GM21515 (cell line): ENCODE results near the gene ACTG2.
"Not testable (repeated sequence)": the region's sequence is repeated elsewhere in the genome, so short reads cannot be mapped to it uniquely, and the experiment has no call there.

Experiments used
- ATAC-seq: cut with Tn5 transposase; IDR thresholded peaks from one replicate; pipeline ENCODE4 v1.9.1; 2021; ENCODE audit not compliant: unreplicated experiment

Gene ACTG2

DNA sequence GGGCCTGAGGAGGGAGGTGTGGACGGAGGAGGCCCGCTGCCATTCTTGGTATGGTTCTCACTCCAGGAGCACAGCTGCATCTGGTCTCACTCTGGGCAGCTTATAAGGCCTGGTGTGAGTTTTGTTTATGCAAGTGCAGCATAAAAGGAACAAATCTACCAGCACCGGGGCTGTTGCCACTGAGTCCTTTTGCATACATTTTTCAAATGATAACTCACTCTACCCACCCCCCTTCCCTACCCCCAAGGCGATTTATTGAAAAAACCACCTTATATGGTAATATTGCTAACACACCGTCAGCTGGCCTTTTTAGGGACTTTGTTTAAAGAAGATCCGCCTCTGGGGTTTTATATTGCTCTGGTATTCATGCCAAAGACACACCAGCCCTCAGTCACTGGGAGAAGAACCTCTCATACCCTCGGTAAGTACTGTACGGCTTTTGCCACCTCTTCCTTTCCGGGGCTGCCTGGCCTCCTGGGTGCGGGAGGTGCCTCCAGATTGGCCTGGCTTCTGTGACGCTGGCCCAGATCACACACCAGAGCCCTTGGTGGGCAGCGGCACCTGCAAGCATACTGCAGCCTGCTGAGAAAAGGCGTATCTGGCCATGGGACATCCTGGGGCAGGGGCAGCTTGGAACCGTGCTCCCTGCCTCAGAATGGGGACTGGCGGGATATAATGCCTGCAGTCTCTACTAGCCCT, at the start of gene ACTG2:
ACTG2 (plus strand) TSS at position 378 of the 699 bp plus-strand sequence. CDS start 8,304 bp downstream, outside the sequence.
- no peak for ATAC-seq

DNA sequence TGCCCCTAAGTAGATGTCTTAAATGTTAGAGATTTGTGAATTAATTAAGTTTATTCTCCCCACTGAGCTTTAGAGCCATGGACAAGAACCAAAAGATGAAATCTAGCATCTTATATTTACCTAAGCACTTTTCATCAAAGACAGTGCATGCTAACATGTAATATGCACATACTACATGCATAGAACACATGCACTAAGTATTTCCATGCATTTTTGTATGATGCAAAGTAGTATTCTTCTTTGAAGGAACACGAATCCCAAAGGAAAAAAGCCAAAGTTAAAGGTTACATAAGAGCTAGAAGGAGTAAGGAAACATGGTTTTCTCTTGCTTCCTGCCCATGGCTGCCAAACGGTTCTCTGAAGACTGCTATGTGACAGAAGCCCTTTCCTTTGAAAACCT, 48.7 kb upstream of the ACTG2 start:
- no peak for ATAC-seq

DNA sequence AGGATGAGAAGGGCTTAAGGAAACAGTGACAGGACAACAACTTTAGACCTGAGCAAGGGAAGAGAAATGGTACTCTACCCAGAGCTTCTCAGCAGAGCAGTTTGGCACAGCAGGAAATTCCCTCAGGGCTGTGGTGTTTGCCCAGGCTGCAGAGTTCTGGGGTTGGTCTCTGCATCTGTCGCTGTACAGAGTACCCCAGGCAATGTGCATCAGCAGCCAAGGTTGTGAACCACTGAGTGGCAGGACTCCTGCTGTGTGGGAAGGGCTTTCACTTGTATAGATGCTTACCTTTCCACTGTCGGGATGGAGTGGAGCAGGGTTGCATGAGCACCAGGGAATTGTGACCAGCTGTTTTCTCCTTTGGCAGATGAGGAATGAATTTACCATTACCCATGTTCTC, 42.8 kb upstream of the ACTG2 start:
- ATAC-seq = no peak

DNA sequence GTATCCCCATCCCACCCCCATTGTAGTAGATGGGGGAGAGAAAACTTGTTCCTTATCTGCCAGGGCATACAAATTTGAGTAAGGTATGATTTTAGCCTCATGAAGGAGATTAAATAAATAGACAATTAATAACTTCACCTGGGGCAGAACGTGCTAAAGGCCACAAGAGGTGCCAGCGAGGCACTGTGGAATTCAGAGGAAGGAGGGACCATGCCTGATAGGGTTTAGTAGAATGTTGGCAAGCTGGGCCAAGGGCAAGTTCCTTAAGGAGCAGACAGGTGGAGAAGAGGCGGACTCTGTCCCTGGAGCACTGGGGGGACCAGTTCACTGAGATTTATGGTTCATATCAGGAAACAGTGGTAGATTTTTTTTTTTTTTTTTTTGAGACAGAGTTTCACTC, 41.5 kb upstream of the ACTG2 start:
- no peak for ATAC-seq

DNA sequence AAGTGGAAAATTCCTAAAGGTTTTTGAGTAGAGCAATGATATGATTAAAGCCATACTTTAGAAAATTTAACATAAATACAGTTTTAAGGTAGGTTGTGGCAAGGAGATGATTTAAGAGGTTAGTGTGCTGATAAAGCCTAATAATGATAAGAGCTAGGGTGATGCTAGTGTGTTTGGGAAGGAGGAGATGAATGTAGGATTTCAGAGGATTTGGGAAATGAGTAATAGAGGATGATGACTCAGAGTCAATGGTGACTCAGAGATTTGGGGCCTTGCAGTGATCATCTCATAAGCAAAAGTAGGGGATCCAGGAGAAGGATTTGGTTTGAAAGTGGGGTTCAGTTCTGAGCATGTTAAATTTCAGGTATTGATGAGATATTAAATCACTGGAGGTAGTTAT, 40.8 kb upstream of the ACTG2 start:
- ATAC-seq = no peak

DNA sequence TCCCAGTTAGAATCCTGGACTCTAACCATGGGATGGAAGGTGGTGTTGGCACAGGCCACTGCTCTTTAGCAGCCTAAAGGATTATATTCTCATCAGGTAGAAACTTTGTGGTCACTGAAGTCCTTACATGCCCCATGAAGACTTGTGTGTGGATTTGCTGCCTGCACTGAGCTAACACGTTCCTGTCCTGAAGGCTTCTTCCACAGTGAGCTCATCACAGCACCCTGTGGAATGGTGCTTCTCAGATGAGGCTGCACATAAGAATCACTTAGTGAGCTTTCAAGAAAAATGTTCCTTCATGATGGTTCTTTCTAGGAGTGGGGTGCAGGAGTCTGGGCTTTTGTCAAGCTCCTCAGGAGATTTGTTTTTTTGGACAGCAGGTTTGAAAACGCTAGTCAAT, 37.3 kb upstream of the ACTG2 start:
- ATAC-seq = no peak

DNA sequence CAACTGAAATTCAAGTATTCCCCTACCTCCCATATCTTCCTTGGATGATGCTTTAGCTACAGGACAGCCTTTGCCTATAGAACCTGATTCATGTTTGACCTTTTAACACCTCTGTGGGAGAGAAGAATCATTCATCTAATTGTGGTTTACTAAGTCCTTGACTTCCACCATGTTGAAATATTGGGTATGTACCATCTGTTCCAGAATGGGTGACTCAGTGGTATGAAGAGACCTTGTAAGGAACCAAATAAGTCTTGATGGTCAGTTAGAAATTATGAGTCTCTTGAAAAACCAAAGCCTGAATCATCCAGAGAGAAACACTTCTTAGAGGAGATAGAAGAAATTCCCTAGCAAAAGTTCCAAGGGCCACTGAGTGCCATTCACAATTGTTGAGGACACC, 36.6 kb upstream of the ACTG2 start:
- no peak for ATAC-seq

DNA sequence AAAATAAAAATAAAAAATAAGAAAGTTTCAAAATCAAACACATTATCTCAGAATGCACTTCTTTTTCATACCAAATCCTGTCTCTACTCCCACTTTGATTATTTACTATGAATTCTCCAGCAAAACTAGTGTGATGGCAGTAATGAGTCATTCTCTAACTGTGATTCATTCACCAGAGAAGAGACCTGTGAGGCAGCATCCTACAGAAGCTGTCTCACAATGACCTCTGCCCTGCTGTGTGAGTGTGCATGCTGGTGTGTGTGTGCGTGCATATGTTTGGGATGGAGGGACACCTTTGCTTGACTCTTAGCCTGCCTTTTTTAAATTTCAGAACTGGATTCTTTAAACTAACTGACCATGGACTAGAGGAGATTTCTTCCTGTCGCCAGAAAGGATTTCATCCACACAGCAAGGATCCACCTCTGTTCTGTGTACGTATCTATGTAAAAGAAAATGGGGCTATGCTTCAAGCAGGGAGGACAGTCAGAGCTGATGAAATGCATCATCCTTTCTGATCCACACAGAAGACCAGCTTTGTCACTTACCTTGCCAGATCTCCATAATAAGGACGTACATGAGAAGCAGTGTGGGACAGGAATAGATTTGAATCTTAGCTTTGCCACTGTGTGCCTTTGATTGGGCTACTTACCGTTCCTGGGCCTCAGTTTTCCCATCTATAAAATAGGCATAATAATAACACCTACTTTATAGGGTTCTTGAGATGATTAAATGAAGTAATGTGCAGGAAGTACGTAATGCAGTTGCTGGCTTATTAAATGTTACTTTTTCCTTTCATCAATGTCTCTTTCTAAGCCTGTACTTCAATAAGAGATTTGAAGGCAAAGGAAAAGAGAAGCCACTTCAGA, 32.9 kb upstream of the ACTG2 start:
- ATAC-seq = no peak

DNA sequence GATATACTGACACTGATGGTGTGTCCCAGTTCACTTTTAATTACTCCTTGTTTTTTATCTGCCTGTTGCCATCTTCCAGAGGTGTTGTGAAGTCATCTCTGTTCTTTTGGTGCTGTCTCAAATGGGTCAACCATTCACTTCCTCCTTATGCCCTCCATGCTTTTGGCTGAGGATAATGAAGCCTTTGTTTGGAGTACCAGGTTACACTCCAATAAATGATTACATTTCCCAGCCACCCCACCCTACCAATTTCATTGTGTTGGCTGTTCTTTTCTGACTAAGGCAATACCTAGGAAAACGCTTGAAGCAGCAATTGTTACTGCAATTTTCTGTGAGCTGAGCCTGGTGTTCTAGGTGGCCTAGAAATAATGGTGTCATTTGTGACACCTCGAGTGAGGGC, 29.8 kb upstream of the ACTG2 start:
- ATAC-seq = no peak

DNA sequence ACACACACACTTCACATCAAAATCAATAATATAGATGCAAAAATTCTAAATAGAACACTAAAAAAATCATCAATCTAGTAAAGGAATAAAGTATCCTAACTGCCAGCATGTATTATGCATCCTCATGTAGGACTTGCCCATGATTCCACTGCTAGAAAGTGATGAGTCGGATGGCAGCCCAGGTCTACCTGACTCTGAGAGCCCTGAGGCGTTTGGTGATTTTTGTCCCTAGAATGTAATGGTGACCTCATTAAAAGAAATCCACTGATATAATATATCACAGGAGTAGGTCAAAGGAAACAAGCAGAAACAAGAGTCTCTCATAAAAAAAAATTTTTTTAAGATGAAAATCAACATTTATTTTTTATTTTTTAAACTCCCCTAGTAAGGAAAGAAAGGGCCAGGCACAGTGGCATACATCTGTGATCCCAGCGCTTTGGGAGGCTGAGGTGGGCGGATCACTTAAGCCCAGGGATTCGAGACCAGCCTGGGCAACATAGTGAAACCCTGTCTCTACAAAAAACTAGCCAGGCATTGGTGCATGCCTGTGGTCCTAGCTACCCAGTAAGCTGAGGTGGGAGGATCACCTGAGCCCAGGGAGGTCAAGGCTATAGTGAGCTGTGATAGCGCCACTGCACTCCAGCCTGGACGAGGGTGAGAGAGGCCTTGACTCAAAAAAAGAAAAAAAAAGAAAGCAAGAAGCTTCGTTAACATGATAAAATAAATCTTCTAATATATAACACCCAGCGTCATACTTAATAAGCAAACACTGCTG, 24.4 kb upstream of the ACTG2 start:
- no peak for ATAC-seq

DNA sequence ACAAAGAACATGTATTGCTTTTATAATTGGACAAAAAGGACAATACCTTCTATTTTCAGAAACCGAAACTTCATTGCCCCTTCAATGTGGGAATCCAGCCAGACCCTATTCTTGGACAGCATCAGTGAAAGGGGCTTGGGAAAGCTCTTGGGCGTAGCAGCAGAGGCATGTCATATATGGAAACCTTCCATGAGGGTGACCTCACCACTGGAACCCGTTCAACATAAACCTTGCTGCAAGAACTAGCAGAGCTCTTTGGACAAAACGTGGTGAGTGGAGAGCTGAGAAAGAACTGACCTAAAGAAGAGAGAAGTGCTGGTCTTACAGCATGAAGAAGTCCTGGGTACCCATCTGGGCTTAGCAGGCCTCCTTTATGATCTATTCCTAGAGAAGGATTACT, 22.7 kb upstream of the ACTG2 start:
- ATAC-seq = no peak

DNA sequence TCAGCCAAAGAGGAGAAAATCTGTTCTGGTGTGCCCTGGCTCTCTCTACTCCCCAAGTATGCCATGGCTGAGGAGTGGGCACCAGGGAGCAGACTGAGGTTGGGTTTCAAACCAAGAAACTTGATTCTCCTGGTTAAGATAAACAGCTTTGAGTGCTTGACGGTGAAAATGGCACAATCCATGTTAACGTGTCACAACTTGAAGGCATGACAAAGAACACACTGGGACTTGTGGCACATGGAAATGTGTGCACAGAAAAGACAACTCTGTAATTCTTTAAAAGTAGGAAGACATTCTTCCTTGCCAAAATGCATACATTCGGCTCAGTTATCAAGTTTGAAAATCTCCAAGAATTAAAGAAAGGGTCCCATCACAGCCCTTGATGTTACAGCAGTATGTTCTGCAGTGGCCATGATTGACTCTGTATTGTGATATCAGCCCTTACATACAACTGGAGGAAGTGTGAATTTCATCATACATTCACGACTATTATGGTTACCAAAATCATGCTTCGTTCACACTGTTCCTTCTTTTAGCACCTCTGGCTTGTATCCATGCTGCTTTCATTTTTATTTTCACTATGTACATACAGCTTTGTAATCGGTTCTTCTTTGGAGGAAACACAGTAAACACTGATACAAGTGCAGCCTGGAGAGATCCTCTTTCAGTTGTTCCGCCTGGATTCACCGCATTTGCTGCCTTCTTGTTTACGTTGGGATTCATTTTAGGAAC, 15.6 kb upstream of the ACTG2 start:
- ATAC-seq = no peak

DNA sequence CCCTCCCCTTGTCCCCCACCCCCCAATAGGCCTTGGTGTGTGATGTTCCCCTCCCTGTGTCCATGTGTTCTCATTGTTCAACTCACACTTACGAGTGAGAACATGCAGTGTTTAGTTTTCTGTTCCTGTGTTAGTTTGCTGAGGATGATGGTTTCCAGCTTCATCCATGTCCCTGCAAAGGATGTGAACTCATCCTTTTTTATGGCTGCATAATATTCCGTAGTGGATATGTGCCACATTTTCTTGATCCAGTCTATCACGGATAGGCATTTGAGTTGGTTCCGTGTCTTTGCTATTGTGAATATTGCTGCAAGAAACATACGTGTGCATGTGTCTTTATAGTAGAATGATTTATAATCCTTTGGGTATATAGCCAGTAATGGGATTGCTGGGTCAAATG, 14.8 kb upstream of the ACTG2 start:
- not testable (repeated sequence) for ATAC-seq

DNA sequence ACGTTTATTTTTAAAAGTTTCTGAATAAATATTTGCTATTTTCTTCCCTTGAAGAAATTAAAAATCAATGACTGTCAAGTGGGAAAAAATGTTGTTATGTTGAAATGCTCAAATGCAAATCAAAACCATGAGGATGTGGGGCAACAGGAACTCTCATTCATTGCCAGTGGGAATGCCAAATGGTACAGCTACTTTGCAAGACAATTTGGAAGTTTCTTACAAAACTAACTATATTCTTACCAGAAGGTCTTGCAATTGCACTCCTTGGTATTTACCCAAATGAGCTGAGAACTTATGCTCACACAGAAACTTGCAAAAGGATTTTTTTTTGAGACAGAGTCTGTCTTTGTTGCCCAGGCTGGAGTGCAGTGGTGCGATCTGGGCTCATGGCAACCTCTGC, 7.4 kb upstream of the ACTG2 start:
- no peak for ATAC-seq

DNA sequence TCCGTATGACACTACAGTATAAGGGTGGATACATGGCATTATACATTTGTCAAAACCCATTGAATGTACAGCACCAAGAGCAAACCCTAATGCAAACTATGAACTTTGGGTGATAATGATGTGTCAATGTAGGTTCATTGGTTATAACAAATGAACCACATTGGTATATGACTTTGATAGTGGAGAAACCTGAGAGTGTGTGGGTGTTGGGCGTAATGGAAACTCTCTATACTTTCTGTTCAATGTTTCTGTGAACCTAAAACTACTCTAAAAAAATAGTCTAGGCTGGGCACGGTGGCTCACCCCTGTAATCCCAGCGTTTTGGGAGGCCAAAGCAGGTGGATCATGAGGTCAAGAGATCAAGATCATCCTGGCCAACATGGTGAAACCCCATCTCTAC, 6.5 kb upstream of the ACTG2 start:
- no peak for ATAC-seq

DNA sequence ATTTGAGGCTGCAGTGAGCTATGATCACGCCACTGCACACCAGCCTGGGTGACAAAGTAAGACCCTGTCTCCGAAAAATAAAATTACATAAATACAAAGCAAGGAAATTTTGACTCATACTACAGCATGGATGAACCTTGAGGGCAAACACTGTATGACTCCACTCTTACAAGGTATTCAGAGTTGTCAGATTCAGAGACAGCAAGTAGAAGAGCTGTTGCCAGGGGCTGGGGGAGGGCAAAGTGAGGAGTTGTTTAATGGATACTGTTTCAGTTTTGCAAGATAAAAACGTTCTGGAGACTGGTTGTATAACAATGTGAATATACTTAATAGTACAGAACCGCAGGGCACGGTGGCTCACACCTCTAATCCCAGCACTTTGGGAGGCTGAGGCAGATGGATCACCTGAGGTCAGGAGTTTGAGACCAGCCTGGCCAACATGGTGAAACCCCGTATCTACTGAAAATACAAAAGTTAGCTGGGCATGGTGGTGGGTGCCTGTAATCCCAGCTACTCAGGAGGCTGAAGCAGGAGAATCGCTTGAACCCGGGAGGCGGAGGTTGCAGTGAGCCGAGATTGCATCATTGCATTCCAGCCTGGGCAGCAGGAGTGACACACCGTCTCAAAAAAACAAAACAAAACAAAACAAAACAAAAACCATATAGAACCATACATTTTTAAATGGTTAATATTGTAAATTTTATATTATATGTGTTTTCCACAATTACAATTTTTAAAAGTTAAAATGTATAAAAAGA, 5.0 kb upstream of the ACTG2 start:
- ATAC-seq = not testable (repeated sequence)

DNA sequence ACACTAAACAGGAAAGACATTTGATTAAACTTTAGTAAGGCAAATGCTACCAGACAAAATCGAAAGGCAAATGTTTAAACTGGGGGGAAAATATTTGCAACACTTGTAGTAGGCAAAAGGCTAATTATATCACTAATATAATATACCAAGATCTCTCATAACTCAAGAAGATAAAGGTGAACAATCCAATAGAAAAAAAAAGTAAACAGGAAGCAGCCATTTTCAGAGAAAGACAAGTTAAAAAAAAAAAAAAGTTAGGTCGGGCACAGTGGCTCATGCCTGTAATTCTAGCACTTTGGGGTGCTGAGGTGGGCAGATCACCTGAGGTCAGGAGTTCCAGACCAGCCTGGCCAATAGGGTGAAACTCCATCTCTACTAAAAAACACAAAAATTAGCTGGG, 4.4 kb upstream of the ACTG2 start:
- ATAC-seq = no peak

DNA sequence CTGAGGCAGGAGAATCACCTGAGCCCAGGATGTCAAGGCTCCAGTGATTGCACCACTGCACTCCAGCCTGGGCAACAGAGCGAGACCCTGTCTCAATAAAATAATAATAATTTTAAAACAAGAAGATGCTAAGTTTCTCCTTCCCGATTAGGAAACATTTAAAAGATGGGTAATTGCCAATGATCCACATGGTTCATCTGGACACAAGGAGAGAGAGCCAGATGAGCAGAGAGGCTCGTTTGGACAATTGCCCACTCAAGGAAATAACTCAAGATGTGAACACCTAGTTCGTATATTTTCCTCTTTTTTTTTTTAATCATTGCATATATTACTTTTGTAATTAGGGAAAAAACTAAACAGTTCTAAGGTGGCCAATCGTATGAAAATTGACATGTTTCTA, 3.6 kb upstream of the ACTG2 start:
- ATAC-seq = no peak

DNA sequence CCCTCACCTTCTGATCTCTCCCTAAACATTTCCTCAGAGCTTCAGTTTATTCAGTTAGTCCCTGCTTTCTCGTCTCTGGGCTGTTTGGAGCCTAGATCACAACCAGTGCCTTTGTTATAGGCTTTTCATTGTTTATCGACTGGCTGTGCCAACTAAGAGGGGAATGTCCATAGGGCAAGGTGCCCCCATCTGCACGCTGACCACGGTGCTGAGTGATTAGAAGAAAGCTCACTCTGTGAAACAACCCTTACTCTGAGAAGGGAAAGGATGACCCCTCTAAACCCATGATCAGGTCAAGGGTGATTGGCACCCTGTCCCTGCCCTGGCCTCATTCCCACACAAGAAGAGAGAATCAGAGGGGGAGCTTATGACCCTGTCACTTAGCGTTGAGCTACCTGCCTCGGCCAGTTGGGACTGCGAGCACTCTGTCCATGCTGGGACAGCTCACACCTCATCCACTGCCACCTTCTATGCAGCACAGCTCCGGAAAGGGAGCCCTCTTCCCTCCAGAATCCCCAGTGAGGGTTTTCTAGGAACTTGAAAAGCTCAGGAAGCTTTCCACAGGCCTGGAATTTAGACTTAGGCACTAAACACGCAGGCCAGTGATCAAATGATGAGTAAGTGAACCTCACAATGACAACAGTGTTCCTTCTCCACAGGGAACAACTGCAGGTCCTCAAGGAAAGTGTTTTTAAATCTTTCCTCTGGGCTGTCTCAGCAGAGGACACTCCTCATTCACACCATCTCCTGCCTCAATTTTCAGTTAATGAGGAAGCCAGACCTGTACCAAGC, 2.3 kb upstream of the ACTG2 start:
- ATAC-seq = no peak
